Activated CD4-positive, alpha-beta T cell treated with anti-CD3 and anti-CD28 coated beads for 24 hours (primary cell): ENCODE results near the gene SLC38A3.

ENCODE experiments used
- DNase-seq, 2 donors: peaks; one replicate each; pipeline ENCODE4 v3.0.0-alpha.2; 2020; ENCODE audit warnings: low read depth in 2 of 2

The SLC38A3 gene

GRCh38 chr3:50169232-50169832, 35.7 kb upstream of the SLC38A3 start:
- no peak for DNase-seq

GRCh38 chr3:50169858-50170257, 35.2 kb upstream of the SLC38A3 start:
- DNase-seq = no peak

- DNase-seq = no peak
Measured at GRCh38 chr3:50170689-50171088, 34.4 kb upstream of the SLC38A3 start.

- DNase-seq = no peak
Measured at GRCh38 chr3:50171540-50172301, 33.4 kb upstream of the SLC38A3 start.

GRCh38 chr3:50172626-50173220, 32.3 kb upstream of the SLC38A3 start:
- no peak for DNase-seq

GRCh38 chr3:50173685-50174516, 31.2 kb upstream of the SLC38A3 start:
- DNase-seq = no peak

GRCh38 chr3:50174517-50174895, 30.6 kb upstream of the SLC38A3 start:
- DNase-seq = no peak

GRCh38 chr3:50174947-50175524, 30.0 kb upstream of the SLC38A3 start:
- no peak for DNase-seq

- no peak for DNase-seq
Measured at GRCh38 chr3:50177346-50177745, 27.7 kb upstream of the SLC38A3 start.

- DNase-seq = no peak
Measured at GRCh38 chr3:50179710-50180109, 25.4 kb upstream of the SLC38A3 start.

GRCh38 chr3:50181985-50182384, 23.1 kb upstream of the SLC38A3 start:
- DNase-seq = no peak

GRCh38 chr3:50182533-50183099, 22.5 kb upstream of the SLC38A3 start:
- no peak for DNase-seq

- no peak for DNase-seq
Measured at GRCh38 chr3:50183755-50184154, 21.3 kb upstream of the SLC38A3 start.

GRCh38 chr3:50184242-50184978, 20.7 kb upstream of the SLC38A3 start:
- DNase-seq = no peak

GRCh38 chr3:50185230-50185629, 19.8 kb upstream of the SLC38A3 start:
- DNase-seq = no peak

GRCh38 chr3:50186096-50186495, 19.0 kb upstream of the SLC38A3 start:
- no peak for DNase-seq

- DNase-seq = no peak
Measured at GRCh38 chr3:50187750-50188149, 17.3 kb upstream of the SLC38A3 start.

GRCh38 chr3:50189274-50189673, 15.8 kb upstream of the SLC38A3 start:
- DNase-seq = no peak

- no peak for DNase-seq
Measured at GRCh38 chr3:50189989-50190388, 15.1 kb upstream of the SLC38A3 start.

GRCh38 chr3:50190936-50191660, 14.0 kb upstream of the SLC38A3 start, which contains the start of gene GNAT1:
Gene GNAT1 (plus strand): TSS chr3:50191610. CDS start chr3:50191726, 116 bp downstream.
- no peak for DNase-seq
